Measurements from ENCODE around the gene SPATA13.

GRCh38 chr13:24153347-24153746 lies 7.2 kb upstream of the SPATA13 start:
- TF ChIP-seq CTCF (conservative IDR thresholded peaks at IDR 0.05 in 1 of 2, IDR thresholded peaks at IDR 0.05 in 1 of 2; ENCODE audit: extremely low read depth in 1 of 2, insufficient read depth in 1 of 2, low read depth in 1 of 2, low read length in 2 of 2): no peak
- TF ChIP-seq EZH2 (IDR thresholded peaks at IDR 0.05; ENCODE audit: borderline replicate concordance, low read length): no peak
